ENCODE data around the gene RNPEPL1.

RNPEPL1 gene

DNA sequence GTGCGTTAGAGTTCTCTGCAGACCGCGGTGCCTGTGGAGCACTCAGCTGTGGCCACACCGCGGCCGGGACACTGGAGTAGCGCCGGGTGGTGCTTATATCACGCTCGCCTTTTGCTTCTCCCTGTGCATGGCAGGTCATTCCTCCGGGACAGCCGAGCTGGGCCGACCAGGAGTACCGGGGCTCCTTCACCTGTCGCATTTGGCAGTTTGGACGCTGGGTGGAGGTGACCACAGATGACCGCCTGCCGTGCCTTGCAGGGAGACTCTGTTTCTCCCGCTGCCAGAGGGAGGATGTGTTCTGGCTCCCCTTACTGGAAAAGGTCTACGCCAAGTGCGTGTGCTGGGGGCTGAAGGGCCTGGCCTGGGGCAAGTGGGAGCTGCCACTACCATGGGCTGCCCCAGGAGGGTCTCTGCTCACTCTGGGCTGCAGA is 22.4 kb downstream of the RNPEPL1 start:
- DNase-seq (ENCODE audit: low read depth, low spot score) = no peak

DNA sequence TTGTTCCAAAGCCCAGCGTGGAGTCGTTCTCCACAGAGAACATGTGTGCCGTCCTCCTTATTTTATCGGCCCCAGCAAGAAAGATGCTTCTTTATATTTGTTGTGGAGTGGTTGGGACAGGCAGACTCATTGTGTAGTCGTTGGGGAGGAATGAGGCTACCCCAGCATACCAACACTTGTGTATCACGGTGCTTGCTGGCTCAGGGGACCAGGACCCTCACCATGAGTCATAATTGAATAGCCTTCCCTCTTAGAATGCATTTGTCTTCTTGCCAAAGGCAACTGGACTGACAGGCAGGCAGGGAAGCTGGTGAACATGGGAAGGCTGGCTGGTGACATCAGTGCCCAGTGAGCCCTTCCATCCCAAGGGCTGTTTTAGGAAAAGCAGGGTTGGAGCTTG is 22.9 kb downstream of the RNPEPL1 start:
- DNase-seq (ENCODE audit: low read depth, low spot score) = no peak

DNA sequence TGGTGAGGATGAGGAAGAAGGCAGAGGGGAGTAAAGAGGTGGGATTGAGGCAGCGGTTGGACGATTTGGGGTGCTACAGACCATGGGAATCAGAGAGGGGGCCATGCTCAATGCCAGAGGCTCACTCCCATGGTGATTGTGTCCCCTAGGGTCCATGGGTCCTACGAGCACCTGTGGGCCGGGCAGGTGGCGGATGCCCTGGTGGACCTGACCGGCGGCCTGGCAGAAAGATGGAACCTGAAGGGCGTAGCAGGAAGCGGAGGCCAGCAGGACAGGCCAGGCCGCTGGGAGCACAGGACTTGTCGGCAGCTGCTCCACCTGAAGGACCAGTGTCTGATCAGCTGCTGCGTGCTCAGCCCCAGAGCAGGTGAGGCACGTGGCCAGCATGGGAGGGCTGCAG is 23.5 kb downstream of the RNPEPL1 start:
- DNase-seq (ENCODE audit: low read depth, low spot score) = no peak

DNA sequence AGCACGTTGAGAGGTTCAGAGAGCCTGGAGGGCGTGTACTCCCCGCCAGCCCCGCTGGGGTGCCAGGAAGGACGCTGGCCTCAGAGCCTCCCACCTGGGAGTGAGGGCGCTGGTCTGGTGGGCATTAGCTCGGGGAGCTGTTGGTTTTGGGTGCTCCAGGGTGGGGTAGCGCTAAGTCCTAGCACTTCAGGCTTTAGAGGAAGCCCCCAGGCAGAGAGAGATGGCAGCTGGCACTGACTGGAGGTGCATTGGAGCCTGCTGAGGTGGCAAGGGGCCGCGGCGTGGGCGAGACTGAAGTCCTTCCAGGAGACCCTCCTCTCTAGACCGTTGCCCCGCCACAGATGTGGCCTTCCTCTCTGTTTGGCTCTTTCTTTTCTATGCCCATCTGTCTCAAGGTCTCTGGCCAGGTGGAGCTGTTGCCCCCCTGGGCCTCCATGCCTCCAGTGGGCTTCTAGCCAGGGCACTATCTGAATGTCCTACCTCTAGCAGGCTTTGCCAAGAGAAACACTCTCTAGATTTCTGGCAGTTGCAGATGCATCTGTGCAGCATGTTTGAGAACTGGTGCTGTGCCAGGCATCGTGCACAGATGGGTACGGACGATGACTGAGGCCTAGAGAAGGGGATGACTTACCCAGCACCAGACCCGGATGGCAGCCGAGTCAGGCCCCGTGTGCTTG is 24.9 kb downstream of the RNPEPL1 start:
- DNase-seq (ENCODE audit: low read depth, low spot score) = no peak

GRCh38 chr2:240593703-240594451 is 25.6 kb downstream of the RNPEPL1 start:
- DNase-seq (ENCODE audit: low read depth, low spot score) = no peak

- DNase-seq (ENCODE audit: low read depth, low spot score) = no peak
Observed at GRCh38 chr2:240594511-240595380, 26.5 kb downstream of the RNPEPL1 start.

DNA sequence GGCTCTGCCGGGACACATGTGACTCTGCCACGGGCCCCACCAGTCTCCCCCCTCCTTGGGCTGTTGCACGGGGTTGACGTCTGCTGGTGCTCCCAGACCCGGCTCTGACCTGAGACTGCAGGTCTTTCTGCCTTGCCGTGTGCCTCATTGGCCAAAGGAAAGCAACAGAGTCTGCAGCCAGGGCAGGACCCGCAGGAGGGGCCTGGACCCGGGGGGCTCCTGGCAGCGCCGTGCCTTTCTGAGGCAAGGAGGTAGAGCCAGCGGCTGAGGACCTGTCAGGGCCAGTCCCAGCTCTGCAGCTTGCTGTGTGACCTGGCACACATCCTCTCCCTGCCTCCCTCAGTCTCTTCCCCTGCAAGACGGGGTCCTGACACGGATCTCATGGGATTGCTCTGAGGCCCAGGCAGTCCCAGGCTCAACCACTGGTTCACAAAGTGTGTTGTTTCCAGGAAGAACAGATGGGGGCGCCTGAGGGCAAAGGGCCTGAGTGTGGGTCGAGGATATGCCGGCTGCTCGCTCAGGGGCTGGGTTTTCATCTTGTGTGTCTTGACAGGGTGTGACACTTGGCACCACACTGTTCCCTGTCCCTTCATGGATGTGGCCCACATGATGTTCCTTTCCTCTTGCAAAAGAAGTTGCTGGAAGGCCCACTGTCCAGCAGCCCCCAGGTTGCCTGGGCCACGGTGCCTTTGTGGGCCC is 27.2 kb downstream of the RNPEPL1 start:
- no peak for DNase-seq (ENCODE audit: low read depth, low spot score)

DNA sequence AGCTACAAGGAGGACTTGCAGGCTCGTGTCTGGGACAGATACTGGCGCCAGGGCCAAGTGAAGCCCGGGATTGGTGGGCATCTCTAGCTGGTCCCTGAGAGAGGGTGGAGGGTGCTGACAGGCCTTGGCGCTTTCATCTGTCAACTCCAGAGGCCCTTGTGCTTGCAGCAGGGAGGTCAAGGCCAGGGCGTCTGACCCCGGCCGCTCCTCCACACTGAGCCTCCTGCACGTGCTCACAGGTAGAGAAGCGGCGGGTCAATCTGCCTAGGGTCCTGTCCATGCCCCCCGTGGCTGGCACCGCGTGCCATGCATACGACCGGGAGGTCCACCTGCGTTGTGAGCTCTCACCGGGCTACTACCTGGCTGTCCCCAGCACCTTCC is 27.8 kb downstream of the RNPEPL1 start:
- DNase-seq (ENCODE audit: low read depth, low spot score) = no peak

GRCh38 chr2:240596491-240596931 is 28.2 kb downstream of the RNPEPL1 start:
- DNase-seq (ENCODE audit: low read depth, low spot score) = no peak

GRCh38 chr2:240597054-240597418 is 28.8 kb downstream of the RNPEPL1 start:
- no peak for DNase-seq (ENCODE audit: low read depth, low spot score)

DNA sequence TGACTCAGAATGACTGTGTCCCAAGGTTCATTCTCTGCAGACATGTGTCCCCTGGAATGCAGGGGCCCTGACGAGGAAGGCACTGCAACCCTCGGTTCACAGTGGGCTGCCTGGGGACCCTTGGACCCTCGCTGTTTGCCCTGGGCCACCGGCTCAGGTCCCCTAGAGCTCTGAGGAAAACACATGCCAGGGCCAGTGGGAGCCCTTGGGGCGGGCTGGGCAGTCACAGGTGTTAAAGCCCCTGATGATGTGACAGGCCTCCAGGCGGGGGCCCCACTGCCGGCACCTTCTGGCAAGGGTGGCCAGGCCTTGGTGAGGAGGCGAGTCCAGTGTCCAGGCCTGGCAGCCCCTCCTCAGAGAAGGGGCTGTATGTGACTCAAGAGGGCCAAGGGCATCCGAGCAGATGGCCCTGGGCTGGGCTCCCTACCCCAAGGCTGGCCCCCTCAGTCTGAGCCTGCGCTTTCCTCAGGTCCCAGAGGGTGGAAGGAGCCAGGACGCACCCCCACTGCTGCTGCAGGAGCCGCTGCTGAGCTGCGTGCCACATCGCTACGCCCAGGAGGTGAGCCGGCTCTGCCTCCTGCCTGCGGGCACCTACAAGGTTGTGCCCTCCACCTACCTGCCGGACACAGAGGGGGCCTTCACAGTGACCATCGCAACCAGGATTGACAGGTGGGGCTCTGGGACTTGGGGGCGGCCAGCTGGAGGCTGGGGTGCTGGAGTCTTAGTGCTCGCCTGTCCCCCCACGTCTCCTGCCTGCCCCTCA is 29.3 kb downstream of the RNPEPL1 start:
- no peak for DNase-seq (ENCODE audit: low read depth, low spot score)

- DNase-seq (ENCODE audit: low read depth, low spot score) = no peak
Observed at GRCh38 chr2:240598311-240598911, 30.1 kb downstream of the RNPEPL1 start.

GRCh38 chr2:240599141-240599583 is 30.9 kb downstream of the RNPEPL1 start:
- DNase-seq (ENCODE audit: low read depth, low spot score) = no peak

- DNase-seq (ENCODE audit: low read depth, low spot score) = no peak
Observed at GRCh38 chr2:240600451-240600961, 32.2 kb downstream of the RNPEPL1 start.

- no peak for DNase-seq (ENCODE audit: low read depth, low spot score)
Observed at GRCh38 chr2:240601061-240601830, 33.0 kb downstream of the RNPEPL1 start.

- DNase-seq (ENCODE audit: low read depth, low spot score) = no peak
Observed at GRCh38 chr2:240601831-240602160, 33.5 kb downstream of the RNPEPL1 start.

GRCh38 chr2:240602266-240603050 is 34.2 kb downstream of the RNPEPL1 start:
- no peak for DNase-seq (ENCODE audit: low read depth, low spot score)

DNA sequence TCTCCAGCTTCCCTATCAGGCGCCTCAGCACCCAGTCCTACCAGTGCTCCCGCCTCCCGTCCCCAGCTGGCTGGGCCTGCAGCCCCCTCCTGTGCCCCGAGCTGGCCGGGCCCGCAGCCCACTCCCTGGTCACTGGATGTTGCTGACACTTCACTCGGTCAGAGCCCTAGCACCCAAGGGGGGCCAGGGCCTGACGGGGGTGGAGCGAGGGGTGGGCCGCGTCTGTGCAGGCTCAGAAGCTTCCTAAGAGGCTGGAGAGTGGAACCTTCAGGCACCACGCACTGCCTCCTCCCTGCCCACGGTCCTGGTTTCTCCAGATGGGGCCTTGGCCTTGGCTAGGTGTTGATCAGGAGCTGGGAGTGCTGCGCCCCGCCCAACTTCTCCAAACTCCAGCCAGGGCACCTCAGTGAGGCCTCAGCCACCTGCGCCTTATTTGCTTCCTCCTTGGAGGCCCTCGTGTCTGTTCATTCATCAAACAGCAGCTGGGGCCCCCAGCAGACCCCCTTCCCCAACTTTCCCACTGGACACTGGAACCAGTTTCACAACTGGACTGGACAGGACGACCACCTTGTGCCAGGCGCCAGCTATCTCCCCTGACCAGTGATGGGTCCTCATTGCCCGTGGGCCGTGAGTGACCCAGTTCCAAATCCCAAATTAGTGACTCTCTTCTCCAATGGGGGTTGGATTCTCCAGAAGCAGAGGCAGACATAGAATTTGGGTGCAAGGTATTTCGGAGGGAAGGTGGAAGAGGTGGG is 35.0 kb downstream of the RNPEPL1 start:
- no peak for DNase-seq (ENCODE audit: low read depth, low spot score)

All from activated CD4-positive, CD25-positive, alpha-beta regulatory T cell treated with anti-CD3 and anti-CD28 coated beads, Interleukin-2, amount 50 U/mL, for 16 hours (primary cell).